SU-DHL-6 (cell line): ENCODE measurements around the gene SPTLC1.

Source experiments
- H2AFZ ChIP-seq: fragments of 200-600 bp; sonication (generic); 2 replicates; pipeline ENCODE4 v1.6.1; 2014; ENCODE audit warnings: low read depth, mild to moderate bottlenecking, moderate library complexity, mixed read lengths, antibody characterized with exemption, low read length; ENCODE audit not compliant: severe bottlenecking
- H3F3A ChIP-seq: fragments of 200-600 bp; shearing (Covaris generic); 2 replicates; pipeline ENCODE4 v1.6.0; 2016; ENCODE audit warnings: antibody characterized with exemption, mild to moderate bottlenecking; ENCODE audit not compliant: insufficient read depth
- H3K27ac ChIP-seq: fragments of 200-600 bp; sonication (generic); 2 replicates; pipeline ENCODE4 v1.5.1; 2016; ENCODE audit warnings: low read depth, mild to moderate bottlenecking, low read length, moderate library complexity, mixed read lengths
- H3K27me3 ChIP-seq: fragments of 200-600 bp; sonication (generic), shearing (Covaris generic); 2 replicates; pipeline ENCODE4 v1.6.0; 2014; ENCODE audit warnings: mild to moderate bottlenecking, low read length
- H3K36me3 ChIP-seq: fragments of 200-600 bp; sonication (generic); 2 replicates; pipeline ENCODE4 v1.6.1; 2014; ENCODE audit warnings: mild to moderate bottlenecking, low read length, mixed read lengths
- H3K4me2 ChIP-seq: fragments of 300-600, 200-600 bp; shearing (Covaris generic), sonication (generic); 2 replicates; pipeline ENCODE4 v1.6.0; 2014; ENCODE audit warnings: low read length, low read depth, mild to moderate bottlenecking; ENCODE audit not compliant: poor library complexity, severe bottlenecking
- H3K4me3 ChIP-seq: fragments of 200-600 bp; sonication (generic); 2 replicates; pipeline ENCODE4 v1.5.1; 2014; ENCODE audit warnings: antibody characterized with exemption, low read length, mild to moderate bottlenecking, mixed read lengths; ENCODE audit not compliant: insufficient read depth, poor library complexity, severe bottlenecking
- H3K79me2 ChIP-seq: fragments of 200-600 bp; sonication (generic); 2 replicates; pipeline ENCODE4 v1.6.1; 2014; ENCODE audit warnings: mild to moderate bottlenecking, low read length, moderate library complexity; ENCODE audit not compliant: insufficient read depth
- H3K9ac ChIP-seq: fragments of 200-600 bp; sonication (generic); 2 replicates; pipeline ENCODE4 v1.7.0; 2014; ENCODE audit warnings: mild to moderate bottlenecking, low read length
- H3K9me2 ChIP-seq: fragments of 200-600 bp; sonication (generic); replicated peaks from 2 replicates; pipeline ENCODE4 v1.6.1; 2014; ENCODE audit warnings: low read length; ENCODE audit not compliant: insufficient read depth
- H3K9me3 ChIP-seq: fragments of 200-600 bp; sonication (generic); 2 replicates; pipeline ENCODE4 v1.6.1; 2014; ENCODE audit warnings: low read length, mixed read lengths; ENCODE audit not compliant: insufficient read depth
- H4K20me1 ChIP-seq: fragments of 200-600 bp; sonication (generic); 2 replicates; pipeline ENCODE4 v1.6.1; 2014; ENCODE audit warnings: low read depth, mild to moderate bottlenecking, antibody characterized with exemption, low read length, moderate library complexity, mixed read lengths
- EZH2phosphoT487 ChIP-seq: fragments of 200-600 bp; sonication (generic), shearing (Covaris generic); conservative IDR thresholded peaks from 2 replicates; pipeline ENCODE4 v1.6.1; 2018; ENCODE audit warnings: mild to moderate bottlenecking, antibody characterized with exemption, low read length, moderate library complexity, mixed read lengths
- TF ChIP-seq, protein P1 (sequence below): fragments of 200-600 bp; sonication (generic); IDR thresholded peaks from one replicate; pipeline ENCODE4 v1.5.1; 2017; ENCODE audit warnings: antibody characterized with exemption, mild to moderate bottlenecking, low read length, moderate library complexity; ENCODE audit not compliant: insufficient read depth, poor library complexity, severe bottlenecking

Gene SPTLC1

DNA sequence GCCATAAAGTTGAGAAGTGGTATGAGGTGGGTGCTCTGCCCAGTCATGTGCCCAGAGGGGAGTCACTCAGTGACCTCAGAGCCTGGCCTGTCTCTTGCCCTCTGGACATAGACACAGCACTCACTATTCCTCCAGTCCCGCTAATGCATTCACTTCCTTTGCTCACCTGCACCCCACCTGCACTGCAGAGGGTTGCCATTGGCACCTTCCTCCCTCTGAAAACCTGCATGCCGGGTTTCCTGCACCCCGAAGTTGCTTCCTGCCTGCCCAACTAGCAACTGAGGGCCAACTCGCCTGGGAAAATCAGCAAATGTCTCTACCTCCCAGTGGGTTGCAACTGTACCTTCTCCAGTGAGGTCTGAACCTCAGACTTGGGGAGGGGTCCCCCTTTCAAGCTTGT, 48.1 kb upstream of the SPTLC1 start:
- no peak overlapping the region for H3K4me2 ChIP-seq
- H3K79me2 ChIP-seq = no peaks in the 10 kb centered on the region
- H4K20me1 ChIP-seq = no peaks in the 10 kb centered on the region

DNA sequence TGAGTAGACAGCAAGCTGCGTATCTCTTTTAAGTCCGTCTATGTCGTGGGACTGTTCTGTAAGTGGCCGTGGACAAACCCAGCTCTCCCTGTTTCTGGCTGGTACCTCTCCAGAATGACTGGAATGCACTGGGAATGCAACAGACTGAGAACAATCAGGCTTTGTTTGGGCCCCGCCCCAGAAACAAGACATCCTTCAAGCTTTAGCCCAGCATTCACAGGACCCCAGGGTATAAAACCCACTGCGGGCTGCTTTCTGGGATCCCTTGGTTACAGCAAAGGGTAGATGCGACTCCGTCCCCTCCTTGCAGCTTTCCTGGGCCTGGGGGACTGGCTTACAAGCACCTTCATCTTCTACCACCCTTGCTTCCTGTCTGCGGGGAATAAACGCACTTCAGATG, 45.6 kb upstream of the SPTLC1 start:
- Histone ChIP-seq H3K9me3 (no peaks in the 10 kb centered on the region), H3K9me2 (no peaks in the 10 kb centered on the region), H3K27ac (no peak overlapping the region), H3K27me3 (no peaks in the 10 kb centered on the region), H3K36me3 (no peaks in the 10 kb centered on the region), H3K4me2 (no peak overlapping the region), H3K79me2 (no peaks in the 10 kb centered on the region), H3K4me3 (no peak overlapping the region), H3K9ac (no peak overlapping the region), H2AFZ (no peak overlapping the region), H3F3A (no peaks in the 10 kb centered on the region), H4K20me1 (no peaks in the 10 kb centered on the region)
- no peak for TF ChIP-seq EZH2phosphoT487
- TF ChIP-seq, protein P1, sequence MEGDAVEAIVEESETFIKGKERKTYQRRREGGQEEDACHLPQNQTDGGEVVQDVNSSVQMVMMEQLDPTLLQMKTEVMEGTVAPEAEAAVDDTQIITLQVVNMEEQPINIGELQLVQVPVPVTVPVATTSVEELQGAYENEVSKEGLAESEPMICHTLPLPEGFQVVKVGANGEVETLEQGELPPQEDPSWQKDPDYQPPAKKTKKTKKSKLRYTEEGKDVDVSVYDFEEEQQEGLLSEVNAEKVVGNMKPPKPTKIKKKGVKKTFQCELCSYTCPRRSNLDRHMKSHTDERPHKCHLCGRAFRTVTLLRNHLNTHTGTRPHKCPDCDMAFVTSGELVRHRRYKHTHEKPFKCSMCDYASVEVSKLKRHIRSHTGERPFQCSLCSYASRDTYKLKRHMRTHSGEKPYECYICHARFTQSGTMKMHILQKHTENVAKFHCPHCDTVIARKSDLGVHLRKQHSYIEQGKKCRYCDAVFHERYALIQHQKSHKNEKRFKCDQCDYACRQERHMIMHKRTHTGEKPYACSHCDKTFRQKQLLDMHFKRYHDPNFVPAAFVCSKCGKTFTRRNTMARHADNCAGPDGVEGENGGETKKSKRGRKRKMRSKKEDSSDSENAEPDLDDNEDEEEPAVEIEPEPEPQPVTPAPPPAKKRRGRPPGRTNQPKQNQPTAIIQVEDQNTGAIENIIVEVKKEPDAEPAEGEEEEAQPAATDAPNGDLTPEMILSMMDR = no peak

More for the DNA sequence above, 48.1 kb upstream of the SPTLC1 start:
- TF ChIP-seq, protein P1 = no peak
- no peak for TF ChIP-seq EZH2phosphoT487
- no peaks in the 10 kb centered on the region for H3F3A ChIP-seq
- no peak overlapping the region for H3K27ac ChIP-seq
- no peaks in the 10 kb centered on the region for H3K9me3 ChIP-seq
- H3K9ac ChIP-seq = no peak overlapping the region
- no peak overlapping the region for H3K4me3 ChIP-seq
- H3K27me3 ChIP-seq = no peaks in the 10 kb centered on the region
- no peaks in the 10 kb centered on the region for H3K36me3 ChIP-seq
- H3K9me2 ChIP-seq = no peaks in the 10 kb centered on the region
- H2AFZ ChIP-seq = no peak overlapping the region

DNA sequence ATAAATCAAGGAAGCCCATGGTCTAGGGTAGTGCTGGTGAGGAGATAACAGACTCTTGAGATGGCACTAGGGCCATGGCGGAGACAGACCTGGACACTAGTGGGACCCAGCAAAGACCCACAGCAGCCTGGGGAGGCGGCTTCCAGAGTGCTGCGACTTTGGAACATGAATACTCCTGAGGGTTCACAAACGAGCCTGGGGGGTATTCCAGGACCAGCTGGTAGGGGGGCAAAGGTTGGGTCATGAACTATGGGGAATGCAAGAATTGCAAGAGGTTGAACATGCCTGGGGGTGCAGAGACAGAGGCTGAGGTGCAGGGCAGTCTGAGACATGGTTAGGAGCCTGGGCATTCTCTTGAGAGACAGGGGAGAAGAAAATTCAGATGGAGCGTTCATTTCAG, 43.8 kb upstream of the SPTLC1 start:
- no peak overlapping the region for H3K4me2 ChIP-seq
- no peaks in the 10 kb centered on the region for H3K27me3 ChIP-seq
- no peak overlapping the region for H3K27ac ChIP-seq
- no peaks in the 10 kb centered on the region for H4K20me1 ChIP-seq
- H3K79me2 ChIP-seq = no peaks in the 10 kb centered on the region
- H3F3A ChIP-seq = no peaks in the 10 kb centered on the region
- no peak overlapping the region for H2AFZ ChIP-seq
- no peaks in the 10 kb centered on the region for H3K9me3 ChIP-seq
- no peaks in the 10 kb centered on the region for H3K36me3 ChIP-seq
- no peaks in the 10 kb centered on the region for H3K9me2 ChIP-seq
- no peak for TF ChIP-seq EZH2phosphoT487
- TF ChIP-seq, protein P1 = no peak
- H3K4me3 ChIP-seq = no peak overlapping the region
- no peak overlapping the region for H3K9ac ChIP-seq
